Suppressor macrophage treated with lipopolysaccharide for 4 hours (primary cell): ENCODE data around the gene PLCL2.
"Not testable (repeated sequence)": the region's sequence is repeated elsewhere in the genome, so short reads cannot be mapped to it uniquely, and the experiment has no call there.

Experiments used
- DNase-seq: peaks from one replicate; pipeline ENCODE4 v3.0.0-alpha.2; 2020

The PLCL2 gene

DNA sequence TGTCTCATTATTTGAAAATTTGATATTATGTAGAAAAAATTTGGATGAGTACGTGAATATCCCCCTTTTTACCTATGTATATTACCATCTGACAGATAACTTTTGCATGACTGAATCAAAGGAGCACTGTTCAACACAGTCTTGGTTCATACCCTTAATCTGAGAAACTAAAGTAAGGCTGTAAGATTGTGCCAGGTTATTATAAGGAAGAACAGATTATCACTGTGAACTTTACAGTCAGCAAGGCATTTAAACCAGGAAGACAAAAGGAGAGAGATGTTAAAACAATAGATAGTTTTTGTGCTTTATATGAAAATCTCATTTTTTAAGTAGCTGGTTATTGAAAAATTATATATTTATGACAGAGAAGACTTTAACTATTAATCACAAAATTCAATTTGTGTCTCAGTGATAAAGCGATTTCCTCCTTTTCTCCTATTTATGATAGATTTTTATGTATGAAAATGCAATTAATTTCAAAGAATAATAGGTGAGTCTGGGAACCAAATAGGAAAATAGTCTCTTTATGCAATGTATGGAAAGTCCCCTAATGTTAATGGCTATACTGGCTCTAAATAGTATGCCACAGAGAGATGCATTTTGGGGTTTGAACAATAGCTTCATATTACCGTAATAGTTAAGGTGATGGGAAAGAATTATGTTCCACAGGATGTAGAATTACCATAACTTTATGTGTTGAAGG is 33.4 kb downstream of the PLCL2 start:
- no peak for DNase-seq

DNA sequence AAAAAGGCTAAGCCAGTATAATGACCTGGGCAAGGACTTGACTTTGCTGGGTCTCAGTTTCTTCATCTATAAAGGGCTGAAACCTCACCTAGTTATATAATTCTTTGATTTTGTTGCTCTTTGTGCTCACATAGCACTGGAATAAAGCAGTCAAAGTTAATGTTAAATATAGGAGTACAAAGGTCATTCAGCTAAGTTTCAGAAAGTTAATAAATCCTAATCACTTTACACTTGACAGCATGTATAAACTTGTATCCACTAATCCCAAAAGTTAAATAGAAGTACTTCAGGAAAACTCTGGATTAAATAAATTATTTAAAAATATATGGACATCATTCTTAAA is 33.9 kb downstream of the PLCL2 start:
- no peak for DNase-seq

DNA sequence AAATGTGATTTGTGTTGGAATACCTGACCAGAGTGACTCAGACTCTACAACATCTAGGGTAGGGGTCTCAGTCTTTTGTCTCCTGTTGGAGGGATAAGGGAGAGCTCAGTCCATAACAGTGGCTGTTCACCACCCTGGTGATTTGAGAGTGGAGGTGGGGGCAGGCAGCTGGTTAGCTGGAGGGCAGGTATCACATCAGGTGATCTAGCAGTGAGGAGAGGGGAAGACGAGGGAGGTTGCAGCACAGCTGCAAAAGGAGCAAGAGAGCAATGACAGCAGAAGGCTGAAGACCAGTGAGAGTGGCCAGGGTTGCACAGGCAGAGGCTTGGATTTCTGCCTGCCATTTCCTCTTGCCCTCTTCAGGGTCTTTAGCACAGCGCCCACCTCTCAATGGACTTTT is 38.4 kb downstream of the PLCL2 start:
- DNase-seq, result no peak

DNA sequence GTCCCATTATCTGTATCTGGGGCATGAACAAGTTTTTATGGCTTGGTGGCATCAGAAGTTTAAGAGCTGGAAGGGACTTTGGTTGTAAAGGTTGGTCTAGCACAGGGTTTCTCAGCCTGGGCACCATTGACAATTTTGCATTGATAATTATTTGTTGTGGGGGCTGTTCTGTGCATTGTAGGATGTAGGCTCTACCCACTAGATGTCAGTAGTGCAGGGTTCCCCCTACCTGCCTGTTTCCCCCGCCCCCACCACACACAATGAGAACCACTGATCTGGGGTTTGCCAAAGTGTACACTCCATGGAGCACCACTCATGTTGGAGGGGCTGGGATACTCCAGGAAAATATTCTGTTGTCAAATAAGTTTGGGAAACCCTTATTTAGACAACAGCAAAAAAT is 42.7 kb downstream of the PLCL2 start:
- no peak for DNase-seq

DNA sequence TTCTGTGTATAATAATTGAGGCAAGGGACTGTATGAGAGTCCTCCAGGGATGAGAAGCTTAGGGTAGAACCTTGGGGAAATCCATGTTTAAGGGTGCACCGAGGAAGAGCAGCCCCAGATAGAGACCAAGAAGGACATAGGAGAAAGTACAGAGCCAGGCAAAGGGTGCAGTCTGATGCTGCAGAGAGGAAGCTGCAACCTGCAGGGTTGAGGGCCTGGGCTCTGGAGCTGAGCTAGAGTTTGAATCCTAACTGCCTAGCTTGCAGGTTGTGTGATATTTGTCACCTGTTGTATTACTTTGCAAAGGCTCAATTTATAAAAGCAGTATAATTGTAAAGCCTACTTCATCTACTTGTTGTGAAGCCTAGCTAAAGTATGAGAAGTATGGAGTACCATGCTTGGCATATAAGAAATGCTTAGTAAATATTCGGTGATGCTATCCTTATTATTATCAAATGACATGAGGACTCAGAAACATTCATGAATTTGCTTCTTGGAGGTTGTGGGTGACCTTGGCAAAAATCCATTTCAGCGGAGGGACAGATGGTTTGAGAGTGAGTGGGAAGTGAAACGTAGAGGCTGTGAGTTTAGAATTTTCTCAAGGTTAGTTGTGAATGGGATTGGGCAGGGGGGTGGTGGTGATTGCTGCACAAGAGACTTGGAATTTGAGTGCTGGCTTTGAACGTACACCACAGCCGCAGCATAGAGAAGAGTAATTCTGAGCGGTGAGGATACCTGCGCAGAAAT is 43.8 kb downstream of the PLCL2 start:
- peak; percentile 48 for DNase-seq

DNA sequence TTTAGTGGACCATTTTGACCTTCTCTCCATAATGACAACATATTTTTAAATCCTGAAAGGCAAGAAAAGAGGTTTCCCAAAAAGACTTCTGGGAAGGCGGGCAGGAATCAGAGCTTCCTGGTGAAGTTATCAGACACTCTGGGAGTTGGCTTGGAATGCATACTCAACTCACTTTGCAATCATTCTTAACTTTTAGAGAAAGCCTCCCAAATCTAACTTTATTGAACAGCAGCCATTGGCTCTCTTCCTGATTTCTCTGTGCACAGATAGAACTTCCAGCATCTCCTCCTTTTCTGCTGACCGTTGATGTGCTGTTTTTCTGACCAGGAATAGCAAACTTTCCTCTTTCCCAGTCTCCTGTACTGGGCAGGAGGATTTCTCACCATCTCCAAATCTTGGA is 44.6 kb downstream of the PLCL2 start:
- DNase-seq, result no peak

DNA sequence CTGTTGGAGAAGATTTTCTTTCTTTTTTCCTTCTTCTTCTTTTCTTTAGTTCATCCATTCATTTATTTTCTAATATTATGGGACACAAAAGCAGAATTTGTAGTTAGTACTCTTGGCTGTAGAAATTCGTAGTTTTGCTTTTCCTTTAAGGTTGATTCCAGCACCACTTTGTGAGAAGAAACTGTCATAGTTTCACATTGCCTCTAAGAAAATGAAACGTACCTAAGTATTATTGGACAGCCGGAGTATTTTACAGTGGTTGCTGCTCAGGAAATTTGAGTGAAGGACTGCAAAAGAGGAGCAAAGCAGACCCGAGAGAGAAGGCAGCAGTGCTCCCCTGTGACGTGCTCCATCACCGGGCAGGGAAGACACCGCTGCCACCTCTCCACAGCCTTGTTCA is 48.1 kb downstream of the PLCL2 start:
- peak; percentile 40 for DNase-seq

DNA sequence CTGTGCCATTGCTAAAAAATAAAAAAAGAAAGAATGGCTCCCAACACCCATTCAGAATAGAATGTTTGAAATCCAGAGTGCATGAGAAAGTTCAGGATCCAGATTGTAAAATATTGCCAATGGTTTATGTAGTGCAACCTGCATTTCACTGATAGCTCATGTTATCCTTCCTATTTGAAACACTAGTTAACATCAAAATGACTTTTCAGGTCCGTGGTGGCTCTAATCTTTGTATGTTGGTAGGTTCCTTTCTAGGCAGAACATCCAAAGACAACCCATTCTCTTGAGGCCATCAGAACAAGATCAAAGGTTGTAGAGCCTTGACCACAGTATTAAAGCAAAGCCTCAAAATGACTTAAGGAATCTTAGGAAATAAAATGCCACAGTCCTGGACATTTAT is 51.0 kb downstream of the PLCL2 start:
- no peak for DNase-seq

DNA sequence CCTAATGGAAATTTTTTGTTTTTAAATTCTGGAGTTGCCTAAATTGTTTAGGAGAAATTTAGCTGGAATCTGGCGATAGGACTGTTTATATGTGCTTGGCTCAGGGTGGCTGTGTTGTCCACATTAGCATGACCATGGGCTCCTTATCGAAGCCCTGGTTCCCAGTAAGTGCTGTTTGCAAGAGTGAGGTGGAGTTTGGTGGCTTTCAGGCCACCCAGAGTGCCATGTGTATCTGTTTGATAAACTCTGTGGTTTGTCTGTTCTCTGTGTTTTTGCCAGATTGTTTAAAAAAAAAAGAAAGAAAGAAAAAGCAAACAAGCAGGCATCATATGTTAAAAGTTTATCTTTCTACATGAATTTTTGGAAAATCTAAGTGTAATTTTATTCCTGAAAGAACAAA is 51.5 kb downstream of the PLCL2 start:
- no peak for DNase-seq

DNA sequence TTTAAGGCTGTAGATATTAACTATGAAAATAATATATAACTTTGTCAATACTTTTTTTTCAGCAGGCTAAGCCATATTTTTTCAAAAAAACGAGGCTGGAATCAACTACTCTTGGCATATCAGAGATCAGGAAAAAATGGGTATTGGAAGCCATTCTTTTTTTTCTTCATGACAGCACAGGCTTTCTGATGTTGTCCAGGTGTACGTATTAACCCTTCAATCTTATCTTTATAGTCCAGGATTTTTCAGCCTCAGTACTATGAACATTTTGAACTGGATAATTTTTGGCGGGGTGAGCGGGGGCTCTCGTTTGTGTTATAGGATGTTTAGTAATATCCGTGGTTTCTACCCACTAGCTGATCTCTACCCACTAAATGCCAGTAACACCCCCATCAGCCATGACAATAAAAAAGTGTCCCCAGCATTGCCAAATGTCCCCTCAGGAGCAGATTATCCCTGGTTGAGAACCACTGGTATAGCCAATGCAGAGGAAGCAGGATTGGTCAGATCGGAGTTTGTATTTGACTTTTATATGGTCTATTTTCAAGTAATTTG is 52.0 kb downstream of the PLCL2 start:
- no peak for DNase-seq

DNA sequence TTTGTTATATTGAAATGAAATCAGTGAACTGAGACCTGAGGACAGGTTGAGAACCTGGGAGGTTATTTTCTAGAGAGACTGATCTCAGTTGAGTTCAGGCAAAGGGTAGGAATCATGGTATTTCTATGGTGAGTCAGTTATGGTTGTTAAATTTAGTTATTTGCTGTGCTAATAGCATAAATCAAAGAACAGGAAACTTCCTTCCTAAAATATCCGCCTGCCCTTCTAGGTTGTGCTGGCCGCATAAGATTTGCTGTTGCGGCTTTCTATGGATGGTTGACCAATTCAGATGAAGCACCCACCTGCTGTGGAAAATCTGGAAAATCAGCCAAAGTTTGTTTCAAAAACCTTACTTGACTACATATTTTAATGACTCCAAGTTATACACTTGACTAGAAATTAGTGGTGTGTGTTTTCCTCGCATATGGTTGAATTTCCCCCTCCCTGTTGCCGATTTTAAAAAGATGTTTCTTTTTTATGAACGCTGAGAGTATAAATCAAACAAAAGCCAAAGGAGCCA is 52.6 kb downstream of the PLCL2 start:
- no peak for DNase-seq

DNA sequence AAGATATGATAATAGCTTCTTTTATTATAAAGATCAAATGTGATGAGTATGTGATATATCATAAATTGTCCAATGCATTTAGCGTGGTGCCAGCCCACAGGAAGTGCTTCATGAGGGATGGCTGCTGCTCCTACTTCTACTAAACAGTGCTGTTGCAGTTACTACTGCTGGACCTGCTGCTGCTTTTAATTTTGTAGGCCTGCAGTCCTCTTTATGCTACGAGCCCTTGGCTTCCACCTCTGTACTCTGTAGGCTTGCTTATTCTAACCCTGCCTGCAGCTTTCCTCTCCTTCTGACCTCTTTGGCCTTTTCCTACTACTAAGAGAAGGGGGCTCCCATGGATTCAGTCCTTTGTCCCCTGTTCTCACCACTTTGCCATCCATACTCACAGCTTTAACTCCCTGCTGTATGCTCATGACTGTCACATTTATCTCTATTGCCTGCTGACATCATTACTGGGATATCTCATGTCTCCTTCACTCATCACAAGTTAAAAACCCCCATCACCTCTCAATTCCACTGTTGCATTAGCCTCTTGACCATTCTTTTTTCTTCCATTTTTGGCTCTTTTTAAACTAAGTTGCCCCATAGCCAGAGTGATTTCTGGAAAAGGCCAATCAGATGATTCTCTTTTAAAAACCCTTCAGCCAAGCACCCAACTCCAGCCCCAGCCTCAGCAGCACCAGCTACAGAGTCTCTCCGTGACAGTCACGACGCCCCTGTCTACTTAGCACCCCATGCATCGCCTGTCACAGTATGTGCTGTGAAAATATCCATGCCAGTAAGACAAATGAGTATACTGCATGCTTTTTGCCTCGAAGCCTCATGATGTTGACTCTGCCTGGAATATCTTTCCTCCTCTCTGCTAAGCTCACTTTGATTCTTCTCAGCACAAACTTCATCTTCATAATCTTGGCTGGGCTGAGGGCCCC is 56.3 kb downstream of the PLCL2 start:
- no peak for DNase-seq

DNA sequence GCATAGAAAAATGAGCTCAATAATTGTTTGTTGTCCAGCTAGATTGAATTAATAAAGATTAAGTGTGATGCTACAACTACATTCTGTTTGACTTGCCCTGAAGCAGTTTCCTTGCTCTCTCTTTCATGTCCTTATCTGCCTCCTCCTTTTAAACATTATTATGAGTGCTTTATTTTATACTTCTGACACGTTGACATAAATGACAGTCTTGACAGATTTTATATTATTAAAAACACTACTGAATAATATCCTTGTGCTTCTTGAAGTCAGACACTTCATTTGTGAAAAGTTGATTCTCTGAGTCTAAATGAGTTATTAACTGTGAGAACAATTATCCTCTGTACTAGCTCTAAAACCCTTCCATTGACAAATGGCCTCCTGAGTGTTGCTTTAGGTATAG is 58.2 kb downstream of the PLCL2 start:
- no peak for DNase-seq

DNA sequence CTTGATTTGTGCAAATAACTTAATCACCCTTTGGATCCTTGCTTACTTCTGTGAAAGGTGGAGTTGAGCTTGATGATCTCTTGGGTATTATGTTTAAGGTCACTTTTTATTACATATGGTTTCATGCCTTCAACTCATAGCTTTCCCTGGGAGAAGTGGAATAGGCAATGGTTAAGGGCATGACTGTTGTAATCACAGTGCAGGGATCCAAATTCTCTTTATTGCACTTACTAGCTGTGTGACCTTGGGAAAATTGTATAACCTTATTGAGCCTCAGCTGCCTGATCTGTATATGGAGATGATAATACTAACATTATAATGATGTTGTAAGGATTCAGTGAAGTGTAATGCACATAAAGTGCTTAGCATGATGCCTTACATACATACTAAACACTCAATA is 59.1 kb downstream of the PLCL2 start:
- no peak for DNase-seq

DNA sequence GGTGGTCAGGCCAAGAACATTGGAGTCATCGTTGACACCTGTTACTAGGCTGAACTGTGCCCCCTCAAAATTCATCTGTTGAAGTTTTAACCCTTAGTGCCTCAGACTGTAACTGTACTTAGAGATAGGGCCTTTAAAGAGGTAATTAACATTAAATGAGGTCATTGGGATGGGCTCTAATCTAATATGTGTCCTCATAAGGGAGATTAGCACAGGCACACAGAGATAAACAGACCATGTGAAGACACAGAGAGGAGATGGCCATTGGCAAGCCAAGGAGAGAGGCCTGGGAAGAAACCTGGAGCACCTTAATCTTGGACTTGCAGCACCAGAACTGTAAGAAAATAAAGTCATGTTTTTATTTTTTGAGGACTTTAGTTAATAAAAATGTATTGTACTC is 59.6 kb downstream of the PLCL2 start:
- DNase-seq, result no peak

DNA sequence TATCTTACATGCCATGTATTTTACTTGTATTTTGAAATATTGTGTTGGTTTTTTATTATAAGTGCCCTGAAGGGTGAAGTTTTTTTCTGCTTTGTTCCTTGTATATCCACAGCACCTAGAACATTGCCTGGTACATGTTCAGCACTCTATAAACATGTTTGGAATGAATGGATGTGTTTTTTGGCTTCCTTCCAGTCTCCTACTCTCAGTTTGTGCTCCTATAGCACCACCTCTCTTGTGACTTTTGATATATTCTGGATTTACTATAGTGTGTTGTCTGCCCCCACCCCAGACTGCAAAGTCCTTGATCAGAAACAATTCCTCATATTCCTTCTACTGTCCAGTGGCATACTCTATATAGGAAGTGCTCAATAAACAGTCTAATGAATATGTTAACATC is 60.6 kb downstream of the PLCL2 start:
- no peak for DNase-seq

DNA sequence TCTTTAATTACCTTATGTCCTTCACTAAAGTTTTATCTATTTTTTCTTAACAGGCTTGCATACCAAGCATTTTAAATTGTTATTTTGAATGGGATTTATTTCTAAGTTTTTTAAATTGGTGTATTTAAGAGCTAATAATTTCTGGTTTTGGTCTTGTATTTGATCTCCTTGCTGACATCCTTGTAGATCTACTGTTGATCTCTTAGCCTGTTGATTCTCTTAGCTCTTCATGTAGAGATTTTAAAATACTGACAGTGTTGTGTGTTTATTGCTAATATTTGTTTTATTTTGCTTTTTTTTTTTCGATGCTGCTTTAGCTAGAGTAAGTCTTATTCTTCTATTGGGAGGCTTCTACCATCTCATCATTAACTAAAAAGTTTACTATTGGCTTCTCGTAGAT is 65.5 kb downstream of the PLCL2 start:
- no peak for DNase-seq

DNA sequence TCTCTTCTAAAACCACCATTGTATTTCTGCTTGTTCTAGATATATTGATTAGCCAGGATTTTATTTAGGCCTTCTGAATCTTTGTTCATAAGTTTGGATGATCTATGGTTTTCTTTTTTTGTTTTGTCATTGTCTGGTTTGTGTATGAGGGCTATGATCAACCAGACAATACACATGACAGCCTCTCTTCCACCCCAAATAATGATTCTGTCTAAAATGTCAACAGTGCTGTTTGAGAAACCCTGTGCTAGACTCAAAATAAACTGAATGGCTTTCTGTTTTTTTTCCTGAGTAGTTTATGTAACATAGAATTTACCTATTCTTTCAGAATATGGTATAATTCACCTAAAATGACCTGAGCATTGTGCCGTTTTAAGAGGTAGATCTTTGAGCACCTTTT is 66.1 kb downstream of the PLCL2 start:
- no peak for DNase-seq

DNA sequence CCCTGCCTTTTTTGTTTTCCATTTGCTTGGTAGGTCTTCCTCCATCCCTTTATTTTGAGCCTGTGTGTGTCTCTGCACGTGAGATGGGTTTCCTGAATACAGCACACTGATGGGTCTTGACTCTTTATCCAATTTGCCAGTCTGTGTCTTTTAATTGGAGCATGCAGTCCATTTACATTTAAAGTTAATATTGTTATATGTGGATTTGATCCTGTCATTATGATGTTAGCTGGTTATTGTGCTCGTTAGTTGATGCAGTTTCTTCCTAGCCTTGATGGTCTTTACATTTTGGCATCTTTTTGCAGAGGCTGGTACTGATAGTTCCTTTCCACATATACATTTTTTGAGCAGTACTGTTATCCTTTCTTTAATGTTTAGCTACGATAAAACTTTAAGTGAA is 73.1 kb downstream of the PLCL2 start:
- not testable (repeated sequence) for DNase-seq

DNA sequence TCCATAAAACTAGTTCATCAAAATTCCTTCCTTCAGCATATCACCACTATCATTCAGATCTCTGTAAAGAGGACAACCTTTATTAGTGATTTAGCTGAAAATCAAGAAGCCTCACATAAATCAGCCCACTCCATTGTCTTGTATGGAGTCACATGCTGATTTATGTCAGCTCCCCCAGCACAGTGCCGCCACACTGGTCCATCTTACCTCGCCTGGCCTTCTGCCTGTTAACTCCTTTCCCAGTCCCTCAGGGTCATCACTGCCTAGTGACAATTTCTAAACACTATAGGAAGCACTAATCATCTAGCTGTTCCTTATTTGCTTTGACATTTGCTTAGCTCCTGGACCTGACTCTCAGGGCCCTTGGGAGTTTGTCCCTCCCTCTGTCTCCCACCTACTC is 75.4 kb downstream of the PLCL2 start:
- DNase-seq, result no peak

DNA sequence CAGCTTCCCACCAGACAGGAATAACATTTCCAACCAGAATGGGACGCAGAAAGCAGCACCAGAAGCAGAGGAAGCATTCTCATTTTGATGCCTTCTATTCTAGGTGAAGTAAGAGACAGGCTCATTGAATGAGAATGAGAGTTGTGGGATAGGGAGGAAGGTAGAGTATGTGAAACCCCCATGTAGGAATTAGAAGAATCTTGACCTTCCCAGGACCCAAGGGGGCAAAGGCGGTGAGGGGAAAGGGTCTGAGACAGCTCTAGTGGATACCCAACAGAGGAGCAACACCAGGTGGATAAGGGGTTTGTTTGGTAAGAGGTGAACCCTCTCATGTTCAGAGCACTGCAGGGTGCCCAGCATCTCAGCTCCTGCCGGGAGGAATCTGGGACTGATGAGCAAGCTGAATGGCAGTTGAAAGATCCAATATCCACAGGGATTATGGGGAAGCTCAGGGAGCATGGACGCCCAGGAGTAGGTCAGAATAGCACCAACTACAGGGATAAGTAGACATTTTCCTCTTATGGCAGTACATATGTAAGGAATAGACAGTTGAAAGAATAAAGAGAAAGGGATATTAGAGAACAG is 77.0 kb downstream of the PLCL2 start:
- no peak for DNase-seq

DNA sequence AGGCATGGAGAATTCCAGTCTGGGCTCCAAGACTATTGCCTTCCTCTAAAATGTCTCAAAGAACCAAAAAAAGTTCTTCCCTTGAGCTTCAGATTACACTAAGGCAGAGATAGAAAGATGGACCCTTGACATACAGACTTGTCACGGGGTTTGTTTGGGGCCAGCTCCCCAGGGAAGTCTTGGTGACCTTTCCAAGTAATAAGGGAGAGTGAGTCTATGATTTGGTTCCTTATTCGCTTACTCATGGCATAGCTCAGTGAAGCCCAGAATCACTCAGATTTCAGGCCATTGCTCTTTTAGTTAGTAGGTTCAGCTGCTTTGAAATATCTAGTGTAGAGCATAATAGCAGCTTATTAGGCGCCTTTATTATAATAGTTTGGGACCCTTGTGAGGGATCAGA is 90.3 kb downstream of the PLCL2 start:
- peak; percentile 5 for DNase-seq
